ENCODE measurements around the gene BEX3.
"Not testable (repeated sequence)": the region's sequence is repeated elsewhere in the genome, so short reads cannot be mapped to it uniquely, and the experiment has no call there.

BEX3 gene

GRCh38 chrX:103382877-103383276 lies 6.5 kb downstream of the BEX3 start:
- DNase-seq (ENCODE audit: low read depth): no peak

GRCh38 chrX:103384672-103385071 lies 8.3 kb downstream of the BEX3 start:
- no peak for DNase-seq (ENCODE audit: low read depth)

- peak; percentile 71 for DNase-seq (ENCODE audit: low read depth)
Measured at GRCh38 chrX:103385283-103385830, 9.0 kb downstream of the BEX3 start.

- no peak for DNase-seq (ENCODE audit: low read depth)
Measured at GRCh38 chrX:103386332-103386731, 10.0 kb downstream of the BEX3 start.

- DNase-seq (ENCODE audit: low read depth): peak; percentile 52
Measured at GRCh38 chrX:103393487-103393886, 17.1 kb downstream of the BEX3 start.

- peak; percentile 58 for DNase-seq (ENCODE audit: low read depth)
Measured at GRCh38 chrX:103396186-103396585, 19.8 kb downstream of the BEX3 start.

GRCh38 chrX:103396660-103397059 lies 20.3 kb downstream of the BEX3 start:
- DNase-seq (ENCODE audit: low read depth): no peak

GRCh38 chrX:103397707-103398106 lies 21.4 kb downstream of the BEX3 start:
- DNase-seq (ENCODE audit: low read depth): no peak

GRCh38 chrX:103398421-103398864 lies 22.1 kb downstream of the BEX3 start:
- peak; percentile 86 for DNase-seq (ENCODE audit: low read depth)

- DNase-seq (ENCODE audit: low read depth): peak; percentile 48
Measured at GRCh38 chrX:103399744-103400143, 23.4 kb downstream of the BEX3 start.

- DNase-seq (ENCODE audit: low read depth): no peak
Measured at GRCh38 chrX:103400931-103401330, 24.6 kb downstream of the BEX3 start.

GRCh38 chrX:103404231-103405008 lies 28.1 kb downstream of the BEX3 start:
- peak; percentile 87 for DNase-seq (ENCODE audit: low read depth)

GRCh38 chrX:103405009-103405333 lies 28.6 kb downstream of the BEX3 start:
- DNase-seq (ENCODE audit: low read depth): no peak

- DNase-seq (ENCODE audit: low read depth): no peak
Measured at GRCh38 chrX:103406256-103406655, 29.9 kb downstream of the BEX3 start.

- DNase-seq (ENCODE audit: low read depth): no peak
Measured at GRCh38 chrX:103407776-103408175, 31.4 kb downstream of the BEX3 start.

GRCh38 chrX:103411721-103412120 lies 35.4 kb downstream of the BEX3 start:
- DNase-seq (ENCODE audit: low read depth): not testable (repeated sequence)

- DNase-seq (ENCODE audit: low read depth): no peak
Measured at GRCh38 chrX:103413705-103414387, 37.5 kb downstream of the BEX3 start.

GRCh38 chrX:103414561-103414960 lies 38.2 kb downstream of the BEX3 start:
- DNase-seq (ENCODE audit: low read depth): no peak

GRCh38 chrX:103415068-103415467 lies 38.7 kb downstream of the BEX3 start:
- no peak for DNase-seq (ENCODE audit: low read depth)

GRCh38 chrX:103415528-103415927 lies 39.2 kb downstream of the BEX3 start:
- DNase-seq (ENCODE audit: low read depth): no peak

GRCh38 chrX:103417370-103417769 lies 41.0 kb downstream of the BEX3 start:
- DNase-seq (ENCODE audit: low read depth): no peak

GRCh38 chrX:103417933-103418332 lies 41.6 kb downstream of the BEX3 start:
- no peak for DNase-seq (ENCODE audit: low read depth)

- DNase-seq (ENCODE audit: low read depth): no peak
Measured at GRCh38 chrX:103418811-103419340, 42.5 kb downstream of the BEX3 start.
